GM19324 (cell line): ENCODE data around the gene ARHGAP22.

Experiments
- ATAC-seq: cut with Tn5 transposase; IDR thresholded peaks from one replicate; pipeline ENCODE4 v1.9.1; 2021; ENCODE audit warnings: mild to moderate bottlenecking, moderate library complexity; ENCODE audit not compliant: unreplicated experiment, low FRiP score

ARHGAP22 gene

DNA sequence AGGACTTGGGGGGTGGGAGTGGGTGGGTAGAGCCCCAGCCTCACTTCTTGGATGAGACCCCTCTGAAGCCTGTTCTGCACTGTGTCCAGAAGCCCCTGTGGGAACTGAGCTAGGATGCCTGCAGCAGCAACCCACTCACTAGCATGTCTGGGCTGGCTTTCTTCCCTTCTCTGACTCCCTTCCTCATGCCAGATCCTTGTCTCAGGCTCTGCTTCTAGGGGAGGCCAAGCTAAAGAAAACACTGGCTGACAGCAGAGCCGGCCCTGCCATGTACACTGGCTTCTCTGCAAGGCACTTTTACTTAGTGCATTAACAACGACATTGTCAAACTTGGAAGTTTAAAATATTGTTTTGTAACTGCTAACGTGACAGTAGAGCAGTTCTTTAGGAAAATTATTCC is 50.2 kb downstream of the ARHGAP22 start:
- ATAC-seq: no peak

DNA sequence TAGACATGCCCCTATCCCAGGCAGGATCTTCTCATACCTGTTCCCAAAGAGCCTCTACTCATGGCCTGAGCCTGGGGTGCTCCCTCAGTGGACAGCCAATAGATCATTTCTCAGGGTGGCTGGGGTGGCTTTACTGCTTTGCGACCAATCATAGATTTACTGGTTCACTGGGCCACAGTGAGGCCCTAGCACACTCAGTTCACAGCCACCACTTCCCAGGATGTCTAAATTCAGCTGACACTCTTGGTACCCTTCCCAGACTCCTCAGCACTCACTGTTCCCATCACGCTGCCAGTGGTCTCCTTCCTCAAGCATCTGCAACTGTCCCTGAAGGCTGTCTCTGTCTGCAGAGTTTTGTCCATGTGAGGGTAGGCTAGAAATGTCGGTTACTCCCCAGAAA is 50.6 kb downstream of the ARHGAP22 start:
- ATAC-seq: no peak

DNA sequence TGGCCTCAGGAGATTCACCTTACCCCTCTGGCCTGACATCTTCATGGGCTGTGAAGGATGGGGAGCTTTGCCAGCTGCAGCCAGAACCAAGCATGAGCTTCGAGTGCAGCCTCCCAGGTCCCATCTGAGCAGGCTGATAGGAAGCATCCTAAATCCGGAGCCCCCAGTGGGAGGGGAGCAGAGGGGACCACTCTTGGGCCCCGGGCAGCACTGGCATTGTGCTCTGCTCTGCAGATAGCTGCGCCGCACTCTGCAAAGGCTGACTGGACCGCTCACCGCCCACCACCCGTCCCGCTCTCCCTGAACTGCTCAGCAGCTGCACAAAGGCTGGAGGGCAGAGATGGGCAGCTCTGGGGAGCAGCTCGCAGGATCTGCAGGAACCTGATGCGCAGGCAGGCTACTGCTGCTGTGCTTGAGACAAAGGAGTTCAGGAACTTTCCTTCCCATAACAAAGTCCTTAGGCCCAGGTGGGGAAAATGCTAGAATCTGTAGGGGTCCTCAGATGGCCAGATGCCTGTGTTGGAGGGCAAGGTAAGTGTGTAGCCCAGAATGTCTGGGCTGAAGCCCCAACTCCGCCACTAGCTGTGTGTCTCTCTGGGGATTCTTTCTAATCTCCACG is 51.8 kb downstream of the ARHGAP22 start:
- no peak for ATAC-seq

DNA sequence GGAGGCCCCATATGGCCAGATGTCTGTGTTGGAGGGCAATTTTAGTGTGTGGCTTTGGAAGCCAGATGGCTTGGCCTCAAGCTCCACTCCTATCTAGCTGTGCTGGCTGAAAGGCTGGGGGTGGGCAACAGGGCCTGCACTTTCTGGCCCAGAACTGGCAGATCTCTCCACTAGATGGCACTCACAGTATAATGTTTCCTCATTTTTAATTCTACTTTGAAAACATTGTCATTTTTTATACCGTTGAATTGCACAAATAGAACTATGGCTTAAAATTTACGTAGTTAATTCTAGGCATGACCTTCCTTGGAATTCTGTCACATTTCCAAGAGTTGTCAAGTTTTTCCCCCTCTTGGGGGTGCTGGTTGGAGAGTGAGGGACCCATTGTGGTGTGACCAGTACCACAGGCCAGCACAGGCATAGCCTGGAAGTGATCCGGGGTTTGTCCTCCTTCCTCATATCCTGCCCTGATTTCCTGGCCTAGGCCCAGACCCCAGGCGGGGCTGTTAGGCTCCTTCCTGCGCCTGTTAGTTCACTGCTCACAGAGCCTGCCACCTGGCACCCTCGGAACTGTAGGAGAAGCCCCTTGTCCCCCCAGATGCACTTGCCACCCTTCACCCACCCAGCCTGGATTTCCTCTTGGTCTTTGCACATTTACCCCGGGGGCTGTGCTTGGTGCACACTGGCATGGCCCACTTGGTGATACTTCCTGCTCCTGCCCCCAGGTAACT is 52.8 kb downstream of the ARHGAP22 start:
- ATAC-seq: no peak

DNA sequence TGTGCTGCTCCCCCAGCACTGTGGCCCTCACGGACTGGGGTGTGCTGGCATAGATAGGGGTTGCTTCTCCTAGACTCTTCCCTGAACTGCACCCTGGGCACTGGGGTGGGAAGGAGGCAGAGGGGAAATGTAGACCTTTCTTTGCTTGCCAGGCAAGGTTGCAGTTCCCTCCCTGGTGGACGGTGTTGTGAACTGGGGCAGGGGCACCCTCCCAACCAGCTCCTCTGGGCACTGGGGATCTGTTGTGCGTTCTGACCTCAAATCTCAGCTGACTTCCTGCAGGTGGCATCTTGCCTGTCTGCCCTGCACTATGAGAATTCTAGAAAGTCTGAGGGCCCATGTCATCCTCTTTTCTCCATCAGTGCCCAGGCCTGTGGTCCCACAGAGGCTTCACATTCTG is 53.9 kb downstream of the ARHGAP22 start:
- ATAC-seq: no peak

DNA sequence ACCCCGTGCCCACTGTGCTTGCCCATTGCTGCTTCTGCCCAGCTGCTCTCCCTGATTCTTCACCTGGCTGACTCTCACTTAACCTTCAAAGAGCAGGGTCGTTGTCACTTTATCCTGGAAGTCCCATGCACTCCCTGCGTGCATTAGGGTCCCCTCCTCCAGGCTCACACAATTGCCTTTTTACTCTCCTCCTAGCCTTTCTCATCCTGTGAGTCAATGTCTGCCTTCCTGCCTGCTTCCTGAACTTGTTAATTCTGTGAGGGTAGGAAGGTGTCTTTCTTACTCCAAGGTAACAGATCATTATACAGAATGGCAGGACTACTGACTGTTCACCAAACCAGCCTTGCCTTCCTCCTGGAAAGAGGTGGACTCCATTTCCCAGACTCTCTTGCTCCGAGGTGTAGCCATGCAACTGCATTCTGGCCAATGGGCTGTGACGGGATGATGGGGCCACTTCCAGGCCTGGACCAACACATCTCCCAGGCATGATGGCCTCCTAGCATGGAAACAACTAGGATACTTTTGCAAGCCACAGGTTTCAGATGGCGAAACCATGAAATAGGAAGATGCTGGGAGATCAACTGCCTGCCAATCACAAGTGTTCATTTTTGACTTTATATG is 54.7 kb downstream of the ARHGAP22 start:
- no peak for ATAC-seq

DNA sequence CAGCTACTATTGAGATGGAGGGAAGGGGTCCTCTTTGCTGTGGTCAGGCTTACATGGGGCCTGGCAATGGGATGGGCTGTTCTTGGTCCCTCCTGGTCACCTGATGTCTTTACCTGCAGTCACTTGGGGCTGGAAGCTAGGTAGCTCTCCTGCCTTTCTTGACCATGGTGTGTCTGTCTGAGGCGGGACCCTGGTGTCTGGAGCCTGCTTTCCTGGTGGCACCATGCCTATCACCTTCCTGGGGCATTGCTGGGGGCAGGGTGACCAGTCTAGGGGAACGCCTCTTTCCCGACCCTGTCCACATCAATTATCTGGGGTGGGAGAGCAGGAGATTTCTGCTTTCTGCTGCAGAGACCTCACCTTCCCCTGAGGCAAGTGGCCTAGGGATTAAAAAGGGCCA is 55.6 kb downstream of the ARHGAP22 start:
- ATAC-seq: no peak

DNA sequence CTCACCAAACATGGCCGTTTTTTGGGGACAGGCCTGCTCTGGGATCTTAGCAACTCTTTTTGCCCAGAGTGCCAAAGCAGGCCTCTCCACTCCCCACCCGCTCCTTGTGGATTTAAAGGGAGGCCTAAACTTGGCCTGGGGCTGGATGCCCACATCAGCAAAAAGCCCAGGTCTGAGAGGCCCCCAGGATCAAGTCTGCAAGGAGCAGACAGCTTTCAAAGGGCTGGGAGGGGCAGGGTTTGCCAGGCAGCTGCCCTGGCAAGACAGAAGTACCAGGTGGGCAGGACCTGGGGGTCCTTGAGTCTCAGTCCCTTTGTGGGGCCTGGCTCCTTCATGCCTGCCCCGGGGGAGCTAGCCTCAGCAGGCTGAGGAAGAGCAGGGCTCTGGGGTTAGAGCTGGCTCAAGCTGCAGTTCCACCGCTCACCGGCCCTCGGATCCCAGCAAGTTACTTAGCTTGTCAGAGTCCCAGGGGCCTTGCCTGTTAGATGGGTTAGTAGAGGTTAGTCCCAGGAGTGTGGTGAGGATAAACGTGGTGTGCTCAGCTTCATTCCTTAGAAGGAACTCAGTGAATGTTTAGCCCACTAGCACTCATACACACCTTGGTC is 56.2 kb downstream of the ARHGAP22 start:
- ATAC-seq: no peak

DNA sequence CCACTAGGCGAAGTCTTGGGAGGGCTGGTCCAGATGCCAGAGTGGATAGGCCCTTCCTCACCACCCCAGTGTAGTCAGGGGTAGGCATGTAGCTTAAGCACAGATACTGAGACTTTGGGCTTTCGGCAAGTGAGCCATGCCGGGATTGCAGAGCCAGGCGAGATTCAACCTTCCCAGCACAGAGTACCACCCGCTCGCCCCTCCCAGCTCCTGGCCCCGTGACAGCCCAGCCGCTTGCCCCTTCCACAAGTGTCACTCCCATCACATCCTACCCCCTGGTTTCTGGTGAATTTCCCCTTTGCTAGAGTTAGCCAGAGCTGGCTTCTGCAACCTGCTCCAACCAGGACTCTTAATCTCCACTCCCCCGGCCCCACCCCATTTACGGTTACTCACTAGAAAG is 56.9 kb downstream of the ARHGAP22 start:
- no peak for ATAC-seq

DNA sequence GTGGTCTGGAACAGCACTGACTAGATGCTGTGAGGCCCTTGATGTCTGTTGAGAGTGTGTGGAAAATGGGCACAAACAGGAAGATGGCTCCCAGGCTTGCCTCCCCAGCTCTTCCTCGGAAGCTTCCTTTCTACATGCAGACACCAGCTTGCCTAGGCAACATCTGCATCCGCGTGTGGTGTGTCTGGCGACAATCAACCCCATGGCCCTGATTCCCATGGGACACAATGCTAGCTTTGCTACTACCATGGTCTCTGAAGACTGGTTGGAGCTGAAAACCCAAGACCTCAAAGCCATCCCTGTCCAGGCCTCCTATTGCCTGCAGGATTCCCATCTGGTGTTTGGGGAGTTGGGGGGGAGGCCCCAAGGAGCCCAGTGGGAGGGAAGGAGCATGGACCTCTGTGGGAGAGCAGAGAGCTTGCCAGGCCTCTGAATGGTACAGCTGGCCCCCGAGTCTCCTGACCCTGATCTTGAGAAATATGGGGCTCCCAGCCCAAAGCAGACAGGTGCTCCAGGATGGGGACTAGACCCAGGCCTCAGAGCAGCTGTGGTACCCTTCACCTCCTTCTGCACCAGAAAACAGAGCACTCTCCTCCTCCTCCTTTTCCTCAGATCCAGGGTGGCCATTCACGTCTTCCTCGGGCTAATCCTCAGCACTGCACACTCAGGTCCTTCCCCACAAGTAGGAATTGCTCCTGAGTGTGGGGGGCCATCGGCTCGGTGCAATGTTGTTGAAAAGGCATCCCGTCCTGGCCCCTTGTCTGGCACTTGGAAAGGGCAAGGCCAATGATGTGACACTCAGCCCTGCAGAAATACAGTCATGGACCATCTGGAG is 57.6 kb downstream of the ARHGAP22 start:
- no peak for ATAC-seq

DNA sequence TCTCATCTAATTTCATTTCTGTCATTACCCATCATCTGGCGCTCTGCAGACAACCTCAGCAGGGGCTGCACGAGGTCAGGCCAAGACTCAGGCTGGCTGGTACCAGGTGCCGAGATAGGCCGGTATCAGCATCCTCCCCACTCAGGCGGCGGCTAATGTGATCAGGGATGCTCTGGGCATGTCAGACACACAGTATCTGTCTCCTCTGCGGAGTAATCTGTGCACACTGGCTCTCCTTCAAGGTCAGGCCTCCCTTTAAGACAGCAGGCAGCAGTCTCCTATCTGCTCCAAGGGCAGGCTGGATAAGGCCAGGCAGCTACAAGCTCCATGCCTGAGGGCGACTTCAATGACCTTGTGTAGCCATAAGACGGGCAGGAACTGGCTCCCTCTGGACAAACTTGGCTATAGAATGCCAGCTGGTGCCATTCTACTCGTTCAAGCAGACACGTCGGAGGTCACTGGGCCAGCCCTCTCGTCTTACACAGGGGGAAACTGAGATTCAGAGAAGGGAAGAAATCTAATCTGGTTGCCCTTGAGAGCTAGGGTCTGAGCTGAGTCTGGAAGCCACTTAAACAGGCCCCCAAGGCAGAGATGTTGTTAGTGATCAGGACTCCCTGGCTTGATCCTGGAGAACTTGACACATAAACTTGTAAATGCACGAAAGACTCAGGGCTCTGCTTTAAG is 59.3 kb downstream of the ARHGAP22 start:
- no peak for ATAC-seq

DNA sequence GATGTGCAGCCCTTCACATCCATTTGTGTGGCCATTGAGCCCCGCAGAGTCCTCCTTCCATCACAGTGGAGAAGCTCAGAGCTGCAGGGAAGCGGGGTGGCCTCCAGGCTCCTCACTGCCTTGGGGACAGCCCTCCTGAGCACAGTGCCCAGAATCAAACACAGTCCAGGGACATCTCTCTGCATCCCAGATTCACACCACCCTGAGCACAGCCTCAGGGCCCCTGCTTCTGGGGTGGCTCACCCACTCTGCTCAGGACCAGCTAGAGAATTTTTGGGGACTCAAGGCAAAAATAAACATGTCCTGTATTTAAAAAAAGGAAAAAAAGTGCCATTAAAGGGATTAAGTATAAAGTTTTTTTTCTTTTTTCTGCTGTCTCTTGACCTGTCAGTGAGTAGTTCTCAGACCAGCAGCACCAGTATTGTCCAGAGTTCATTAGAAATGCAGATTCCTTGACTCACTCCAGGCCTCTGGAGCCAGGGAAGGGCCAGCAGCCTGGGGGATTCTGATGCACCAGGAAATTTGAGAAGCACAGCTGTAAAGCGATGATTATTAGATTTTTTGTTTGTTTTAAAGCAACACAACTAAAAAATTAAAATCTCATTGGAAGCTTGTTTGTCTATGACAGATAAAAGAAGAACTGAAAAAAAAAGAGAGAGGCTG is 61.6 kb downstream of the ARHGAP22 start:
- ATAC-seq: no peak

DNA sequence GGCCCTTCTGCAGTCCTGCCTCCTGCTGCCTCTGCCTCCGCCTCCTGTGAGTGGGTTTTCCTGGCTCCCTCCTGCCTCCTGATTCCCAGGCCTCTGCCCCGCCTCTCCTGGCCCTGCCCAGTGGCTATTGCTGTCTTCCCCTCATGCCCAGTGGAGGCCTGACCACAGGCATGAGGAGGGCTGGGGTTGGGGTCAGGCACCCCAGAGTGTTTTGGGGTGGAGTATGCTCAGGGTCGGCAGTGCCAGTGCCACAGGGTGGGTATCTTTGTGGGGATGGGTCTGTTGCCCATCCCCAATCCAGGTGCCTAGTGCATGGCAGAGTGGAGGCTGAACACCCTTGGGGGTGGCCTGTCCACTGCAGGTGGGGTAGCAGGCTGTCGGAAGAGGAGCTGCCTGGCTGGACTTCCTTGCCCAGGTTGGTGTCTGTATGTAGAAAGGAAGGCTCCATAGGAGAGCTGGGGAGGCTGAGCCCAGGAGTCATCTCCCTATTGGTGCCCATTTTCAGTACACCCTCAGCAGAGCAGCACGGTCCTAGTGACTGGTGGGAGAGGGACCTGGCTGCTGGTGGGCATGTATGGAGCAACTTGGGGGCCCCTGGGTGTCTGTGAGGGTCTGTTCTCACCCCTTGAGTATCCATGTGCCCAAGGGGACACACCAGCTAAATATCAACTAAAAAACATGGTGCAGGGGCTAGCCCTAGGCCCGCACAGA is 62.2 kb downstream of the ARHGAP22 start:
- ATAC-seq: no peak

DNA sequence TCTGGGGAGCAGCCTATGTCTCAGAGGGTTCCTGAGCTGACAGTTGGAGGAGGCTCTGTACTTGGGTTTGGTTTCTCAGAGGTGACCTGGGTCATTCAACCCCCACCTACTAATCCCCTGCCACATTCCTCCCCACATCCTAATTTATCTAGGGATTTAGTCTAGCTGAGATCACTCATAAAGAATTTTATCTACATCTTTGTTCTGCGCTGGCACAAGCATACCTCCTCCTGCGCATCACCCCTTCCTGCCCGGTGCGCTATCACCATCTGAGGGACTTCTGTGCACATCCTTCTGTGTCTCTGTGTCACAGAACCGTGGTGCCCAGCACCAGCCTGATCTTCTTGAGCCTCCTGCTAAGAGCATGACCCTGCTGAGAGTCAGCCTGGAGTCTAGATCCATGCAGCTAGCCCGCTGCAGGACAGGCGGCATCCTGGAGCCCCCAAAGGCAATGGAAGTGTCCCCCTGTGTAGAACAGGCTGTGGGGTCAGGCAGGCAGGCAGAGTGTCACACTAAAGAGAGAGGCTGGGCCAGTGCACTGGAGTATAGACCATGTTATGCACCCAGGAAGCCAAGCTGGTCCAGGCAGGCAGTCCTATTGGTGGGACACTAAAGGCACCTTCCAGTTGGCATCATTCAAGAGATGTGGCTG is 63.6 kb downstream of the ARHGAP22 start:
- ATAC-seq: no peak

DNA sequence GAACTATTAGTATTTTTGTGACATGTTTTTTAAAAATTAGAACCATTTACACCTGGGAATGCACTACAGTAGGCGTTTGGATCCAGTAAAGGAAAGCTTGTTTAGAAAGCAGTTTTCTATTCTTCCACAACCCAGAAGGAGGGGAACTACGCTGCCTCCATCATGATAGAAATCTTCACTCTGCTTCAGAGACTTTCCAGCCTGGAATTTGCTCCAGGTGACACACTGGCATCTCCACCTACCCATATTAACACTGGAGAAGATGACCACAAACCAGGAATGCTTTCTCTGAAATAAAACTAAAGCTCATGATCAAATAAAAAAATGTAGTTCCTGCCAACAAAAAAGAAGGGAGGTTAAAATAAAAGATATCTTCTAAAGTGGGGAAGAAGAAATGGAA is 66.3 kb downstream of the ARHGAP22 start:
- no peak for ATAC-seq

DNA sequence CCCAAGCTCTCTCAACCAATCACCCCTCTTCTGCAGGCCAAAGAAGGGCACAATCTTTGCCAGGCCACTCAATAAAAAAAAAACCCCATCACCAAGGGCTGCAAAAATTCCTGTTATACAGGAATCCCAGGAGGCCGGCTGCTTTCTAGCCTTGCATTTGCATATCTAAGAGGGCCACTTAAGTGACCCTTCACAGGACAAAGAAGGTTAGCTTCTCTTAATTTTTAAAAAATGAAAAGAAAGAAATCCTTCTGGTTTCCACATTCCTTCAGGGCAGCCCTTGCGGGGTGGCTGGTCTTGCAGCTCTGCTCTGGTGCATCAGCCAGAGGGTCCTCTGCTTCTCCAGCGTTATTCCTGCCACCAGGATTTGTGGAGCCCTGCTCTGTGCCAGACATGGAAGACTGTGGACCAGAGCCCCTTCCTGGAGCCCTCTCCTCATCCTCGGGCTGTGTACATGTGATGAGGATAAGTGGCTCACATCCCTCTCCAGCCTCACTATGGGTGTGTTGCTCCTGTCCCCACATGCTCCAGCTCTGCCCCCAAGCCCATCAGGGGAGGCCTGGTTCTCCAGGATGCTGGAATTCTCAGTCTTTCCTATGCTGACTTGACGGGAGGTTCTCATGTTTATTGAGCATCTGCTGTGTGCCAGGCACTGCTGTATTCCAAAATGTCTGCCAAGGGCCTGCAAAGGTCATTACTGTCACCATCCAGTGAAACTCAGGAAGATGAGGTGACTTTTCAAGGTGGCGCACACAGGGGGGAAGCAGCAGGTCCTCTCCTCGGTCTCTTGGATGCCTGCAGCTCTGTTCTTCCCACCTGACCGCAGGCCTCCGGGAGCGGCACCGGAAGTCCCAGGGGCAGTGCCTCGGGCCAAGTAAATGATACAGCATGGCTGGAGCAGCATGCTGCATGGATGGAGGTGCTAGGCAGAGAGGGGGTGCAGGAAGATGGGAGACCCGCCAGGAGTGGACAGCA is 67.7 kb downstream of the ARHGAP22 start:
- no peak for ATAC-seq

DNA sequence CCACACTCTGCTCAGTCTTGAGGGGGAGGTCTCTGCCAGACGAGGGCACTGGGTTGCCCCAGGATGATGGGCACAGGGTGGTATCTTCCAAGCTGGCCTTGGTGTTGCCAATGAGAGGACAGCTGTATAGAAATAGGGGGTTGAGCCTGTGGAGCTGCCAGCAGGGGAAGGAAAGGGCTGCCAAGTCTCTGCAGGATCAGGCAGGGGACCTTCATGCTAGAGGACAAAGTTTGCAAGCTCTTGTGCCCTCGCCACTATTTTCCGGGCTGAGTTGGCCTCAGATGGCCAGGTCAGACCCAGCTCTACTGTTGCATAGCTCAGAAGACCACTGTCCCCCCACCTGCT is 68.7 kb downstream of the ARHGAP22 start:
- ATAC-seq: no peak
